Pancreas (tissue), 10 donors: ENCODE measurements around the gene RASA3. TPM values are rescaled to one million over a fixed set of nuclear protein-coding genes. Genes with fewer than 3 reads are reported as not detected.
A peak's percentile ranks its signal among the peaks of the same experiment; 100 is the strongest.

Experiments
- ATAC-seq, 4 donors: fragments of 200-7000 bp; cut with Tn5 transposase; one replicate each; pipeline versions ENCODE4 v1.8.0 to v1.9.1; 2020; ENCODE audit warnings: mild to moderate bottlenecking in 4 of 4, moderate library complexity in 4 of 4
- DNase-seq, 6 donors: peaks; one replicate each; pipeline ENCODE4 v3.0.0-alpha.2; 2020
- FAIRE-seq: peaks from 2 replicates; lab custom pipeline; 2012; peaks lifted over from hg19 to GRCh38; lab: Jason Lieb, UNC
- H3K27ac ChIP-seq, 4 donors: fragments of 200-600 bp; sonication (generic); 1 replicate in 3 of 4; 2 replicates in 1 of 4; pipeline versions ENCODE4 v1.5.0 to v1.8.0; 2020
- H3K27me3 ChIP-seq, 4 donors: fragments of 200-600 bp; one replicate each; pipeline ENCODE4 v1.8.0; 2021
- H3K36me3 ChIP-seq, 3 donors: fragments of 200-600 bp; sonication (generic) in 1 of 3; one replicate each; pipeline versions ENCODE4 v1.5.0 to v1.8.0; 2020 to 2021
- H3K4me1 ChIP-seq, 3 donors: fragments of 200-600 bp; one replicate each; pipeline ENCODE4 v1.8.0; 2021
- H3K4me3 ChIP-seq, 4 donors: fragments of 200-600 bp; sonication (generic) in 2 of 4; one replicate each; pipeline versions ENCODE4 v1.5.0 to v1.8.0; 2020 to 2021
- H3K9me3 ChIP-seq, 4 donors: fragments of 200-600 bp; one replicate each; pipeline ENCODE4 v1.8.0; 2021
- WGBS, 2 donors: extraction: QIAGEN DNeasy Blood & Tissue Kit; methylation state at CpG; one replicate each; pipeline ENCODE4 v1.1.7; 2013; 5-methylcytosine and 5-hydroxymethylcytosine counted together
- intact Hi-C, 3 donors: fragments of 100-400 bp; cut with DNase I; formaldehyde crosslinking; loops; one replicate each; pipeline versions ENCODE4 v1.11.1 to v1.14.2; 2022
- polyA plus RNA-seq, 2 donors: library from polyadenylated mRNA; stranded (reverse); fragments of 200-250 nt; gene quantifications; one replicate each; pipeline ENCODE4 v1.2.3, GENCODE V29; 2013
- total RNA-seq, 6 donors: library from RNA; stranded (reverse); fragmentation: NEBNext Ultra II Directional in 4 of 6; extraction: Animal tissue kit (Norgen Biotek cat#: 25700) in 4 of 6; gene quantifications; one replicate each; pipeline versions ENCODE4 v1.2.1 to v1.2.4, GENCODE V29; 2021 to 2023
- TF ChIP-seq, protein P1 (sequence below), 4 donors: fragments of 200-600 bp; sonication (generic) in 3 of 4; IDR thresholded peaks; one replicate each; pipeline versions ENCODE4 v1.5.0 to v1.8.0; 2021; ENCODE audit warnings: antibody characterized with exemption in 4 of 4
- donor health status: healthy with polysubstance abuse.
- donor health status: DM: no; HTN: no; CAD: no; lungs with moderate emphysema.
- donor health status: DM: no; HTN: no; CAD: no.
- donor health status: control.
- donor health status: control.
- donor health status: Bipolar disorder and iron deficiency.
- donor health status: DM: yes; HTN: yes; CAD: no.
- donor health status: DM: no; HTN: no; CAD: no.
- donor health status: DM: no; HTN: no; CAD: no.
- donor health status: DM: yes; HTN: yes; CAD: no.

RASA3 gene
- total and polyA plus RNA-seq, 8 donors = 5.7 to 11.2 (median 9.1) TPM

DNA sequence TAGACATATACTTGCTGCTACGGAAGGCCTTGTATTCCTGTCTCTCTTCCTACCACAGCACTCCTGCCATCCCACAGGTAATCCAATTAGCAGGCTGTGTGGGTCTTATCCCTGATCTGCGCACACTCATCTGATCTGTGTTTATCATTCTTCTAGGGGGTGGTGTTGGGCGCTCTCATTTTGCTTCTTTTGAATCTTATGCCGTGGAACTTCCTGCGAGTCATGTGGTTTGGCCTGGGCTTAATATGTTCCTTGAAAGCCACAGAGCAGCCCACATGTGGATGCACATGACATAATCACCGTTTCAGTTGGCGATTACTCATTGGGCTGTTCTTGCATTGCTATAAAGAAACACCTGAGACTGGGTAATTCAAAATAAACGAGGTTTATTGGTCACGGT is 7.5 kb downstream of the RASA3 start:
- peaks cover 0 to 4% (median under 1%) of the 10 kb centered on the region in 3 donors for H3K4me1 ChIP-seq
- H3K4me3 ChIP-seq = no peak overlapping the region
- FAIRE-seq (no peak), ATAC-seq (no peak), DNase-seq (no peak)
- no peak overlapping the region for H3K27ac ChIP-seq
- H3K36me3 ChIP-seq = no peaks in the 10 kb centered on the region
- TF ChIP-seq, protein P1, sequence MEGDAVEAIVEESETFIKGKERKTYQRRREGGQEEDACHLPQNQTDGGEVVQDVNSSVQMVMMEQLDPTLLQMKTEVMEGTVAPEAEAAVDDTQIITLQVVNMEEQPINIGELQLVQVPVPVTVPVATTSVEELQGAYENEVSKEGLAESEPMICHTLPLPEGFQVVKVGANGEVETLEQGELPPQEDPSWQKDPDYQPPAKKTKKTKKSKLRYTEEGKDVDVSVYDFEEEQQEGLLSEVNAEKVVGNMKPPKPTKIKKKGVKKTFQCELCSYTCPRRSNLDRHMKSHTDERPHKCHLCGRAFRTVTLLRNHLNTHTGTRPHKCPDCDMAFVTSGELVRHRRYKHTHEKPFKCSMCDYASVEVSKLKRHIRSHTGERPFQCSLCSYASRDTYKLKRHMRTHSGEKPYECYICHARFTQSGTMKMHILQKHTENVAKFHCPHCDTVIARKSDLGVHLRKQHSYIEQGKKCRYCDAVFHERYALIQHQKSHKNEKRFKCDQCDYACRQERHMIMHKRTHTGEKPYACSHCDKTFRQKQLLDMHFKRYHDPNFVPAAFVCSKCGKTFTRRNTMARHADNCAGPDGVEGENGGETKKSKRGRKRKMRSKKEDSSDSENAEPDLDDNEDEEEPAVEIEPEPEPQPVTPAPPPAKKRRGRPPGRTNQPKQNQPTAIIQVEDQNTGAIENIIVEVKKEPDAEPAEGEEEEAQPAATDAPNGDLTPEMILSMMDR (IDR thresholded peaks at IDR 0.05) = no peak
- H3K9me3 ChIP-seq = no peaks in the 10 kb centered on the region
- 82 to 87% methylated on average over 9 of the region's 9 CpGs for WGBS, 2 donors
- H3K27me3 ChIP-seq = no peaks in the 10 kb centered on the region
- intact Hi-C loops = no loop called here

DNA sequence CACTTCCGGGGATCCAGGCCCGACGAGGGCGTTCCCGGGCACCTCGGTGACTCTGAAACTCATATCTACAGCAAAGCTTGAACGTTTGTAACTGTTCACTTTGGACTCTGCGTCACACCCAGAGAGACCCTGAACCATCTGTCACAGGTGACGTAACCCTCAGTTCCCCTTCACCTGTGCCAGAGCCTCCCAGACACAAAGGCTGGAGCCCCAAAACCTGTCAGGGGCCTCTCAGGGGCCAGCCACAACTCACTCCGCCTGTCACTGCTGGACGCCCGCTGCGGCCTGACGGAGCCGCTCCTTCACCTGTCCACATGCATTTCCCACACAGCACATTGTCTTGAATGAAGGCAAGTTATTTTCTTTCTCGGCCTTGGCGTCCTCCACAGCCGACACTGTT is 8.0 kb downstream of the RASA3 start:
- intact Hi-C loops = no loop called here
- Histone ChIP-seq H3K4me3 (no peak overlapping the region), H3K27ac (no peak overlapping the region), H3K4me1 (no peaks in the 10 kb centered on the region), H3K9me3 (no peaks in the 10 kb centered on the region), H3K36me3 (no peaks in the 10 kb centered on the region), H3K27me3 (no peaks in the 10 kb centered on the region)
- FAIRE-seq (no peak), DNase-seq (peak in 1 of 6 donors; percentile 34), ATAC-seq (no peak)
- 90 to 91% methylated on average over 18 of the region's 18 CpGs for WGBS, 2 donors
- TF ChIP-seq, protein P1 (IDR thresholded peaks at IDR 0.05) = no peak

DNA sequence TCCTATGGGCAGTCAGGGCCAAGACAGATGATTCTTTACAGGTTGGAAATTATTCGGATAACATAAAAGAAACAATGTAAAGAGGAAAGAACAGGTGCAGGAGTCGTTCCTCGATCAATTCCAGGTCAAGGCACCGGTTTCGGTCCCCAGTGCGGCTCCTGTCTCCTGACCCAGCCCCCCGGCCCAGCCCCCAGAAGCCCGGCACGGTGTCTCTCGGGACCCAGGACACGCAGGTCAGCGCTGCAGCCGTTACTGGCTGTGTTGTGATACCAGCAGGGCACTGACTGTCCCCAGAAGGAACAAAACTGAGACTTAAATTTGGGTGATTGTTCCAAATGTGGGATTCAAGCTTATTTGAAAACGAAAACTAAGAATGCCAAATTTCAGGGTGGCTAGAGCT is 8.5 kb downstream of the RASA3 start:
- H3K4me1 ChIP-seq = peaks cover 0 to 3% (median 0%) of the 10 kb centered on the region in 3 donors
- WGBS, 2 donors = 88 to 91% methylated on average over 14 of the region's 14 CpGs
- DNase-seq (peak in 1 of 6 donors; percentile 50), ATAC-seq (no peak), FAIRE-seq (no peak)
- H3K27me3 ChIP-seq = no peaks in the 10 kb centered on the region
- no peak overlapping the region for H3K4me3 ChIP-seq
- TF ChIP-seq, protein P1 (IDR thresholded peaks at IDR 0.05) = no peak
- H3K27ac ChIP-seq = no peak overlapping the region
- no peaks in the 10 kb centered on the region for H3K36me3 ChIP-seq
- intact Hi-C loops = no loop called here
- no peaks in the 10 kb centered on the region for H3K9me3 ChIP-seq

DNA sequence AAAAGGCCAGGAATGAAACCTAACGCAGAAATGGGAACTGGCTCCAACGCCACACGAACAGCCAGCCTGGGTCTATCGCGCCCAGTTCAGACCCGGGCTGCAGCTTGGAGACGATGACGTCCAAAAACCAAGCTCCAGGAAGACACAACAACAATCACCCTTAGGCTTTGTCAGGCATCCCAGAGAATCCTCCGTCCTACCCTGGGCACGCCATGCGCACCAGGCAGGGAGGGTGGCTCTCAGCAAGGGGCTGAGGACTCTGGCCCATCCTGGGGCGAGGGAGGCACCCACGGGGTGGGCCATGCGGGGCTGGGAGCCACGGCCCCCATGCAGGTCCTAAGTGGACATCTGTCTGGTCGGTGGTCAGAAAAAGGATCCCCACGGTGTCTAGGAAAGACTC is 9.0 kb downstream of the RASA3 start:
- ATAC-seq = no peak
- TF ChIP-seq, protein P1 (IDR thresholded peaks at IDR 0.05) = no peak
- no peaks in the 10 kb centered on the region for H3K27me3 ChIP-seq
- no peak overlapping the region for H3K27ac ChIP-seq
- 87 to 91% methylated on average over 17 of the region's 17 CpGs for WGBS, 2 donors
- no peaks in the 10 kb centered on the region for H3K36me3 ChIP-seq
- no peak for FAIRE-seq
- peaks cover 0 to 8% (median under 1%) of the 10 kb centered on the region in 3 donors for H3K4me1 ChIP-seq
- no peak overlapping the region for H3K4me3 ChIP-seq
- peak in 1 of 6 donors; percentile 42 for DNase-seq
- intact Hi-C loops = no loop called here
- H3K9me3 ChIP-seq = no peaks in the 10 kb centered on the region

DNA sequence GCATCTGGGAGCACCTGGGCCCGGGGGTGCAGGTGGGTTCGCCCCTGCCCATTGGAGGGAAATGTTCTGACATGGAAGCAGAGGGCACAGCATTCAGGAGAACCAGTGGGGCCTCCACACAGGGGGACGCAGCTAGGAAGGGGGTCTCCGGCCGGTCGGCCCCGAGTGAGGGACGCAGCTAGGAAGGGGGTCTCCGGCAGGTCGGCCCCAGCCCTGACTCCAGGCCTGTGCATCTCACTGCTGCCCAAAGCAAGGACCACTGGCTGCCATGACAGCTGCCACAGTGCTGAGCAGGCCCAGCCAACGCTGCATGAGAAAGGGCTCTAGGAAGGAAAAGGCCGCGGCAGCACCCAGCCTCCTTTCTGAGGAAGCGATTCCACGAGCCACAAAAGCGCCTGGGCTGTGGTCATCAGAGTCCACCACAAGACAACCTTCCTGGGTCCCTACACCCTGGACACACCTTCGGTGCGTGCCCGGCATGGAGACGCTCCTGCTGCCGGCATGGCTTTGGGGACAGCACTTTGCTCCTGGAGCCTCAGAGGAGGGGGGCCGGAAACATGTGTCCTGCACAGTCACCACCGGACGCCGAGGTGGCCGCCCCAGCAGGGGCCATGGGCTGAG is 9.7 kb downstream of the RASA3 start:
- ATAC-seq = no peak
- TF ChIP-seq, protein P1 (IDR thresholded peaks at IDR 0.05) = no peak
- no peak for FAIRE-seq
- Histone ChIP-seq H3K4me1 (peaks cover 0 to 13% (median 6%) of the 10 kb centered on the region in 3 donors), H3K9me3 (no peaks in the 10 kb centered on the region), H3K36me3 (no peaks in the 10 kb centered on the region), H3K27ac (no peak overlapping the region), H3K4me3 (no peak overlapping the region), H3K27me3 (no peaks in the 10 kb centered on the region)
- 91 to 93% methylated on average over 26 of the region's 26 CpGs for WGBS, 2 donors
- intact Hi-C loops = no loop called here
- peak in 2 of 6 donors; percentile 14 to 65 for DNase-seq
